Embryonic facial prominence (tissue), 1 donor: ENCODE data around the gene VCX2.
"Not testable (repeated sequence)": the region's sequence is repeated elsewhere in the genome, so short reads cannot be mapped to it uniquely, and the experiment has no call there.

Experiments used
- DNase-seq: peaks from one replicate; pipeline ENCODE4 v3.0.0-alpha.2; 2016; ENCODE audit errors: extremely low spot score

VCX2 gene

DNA sequence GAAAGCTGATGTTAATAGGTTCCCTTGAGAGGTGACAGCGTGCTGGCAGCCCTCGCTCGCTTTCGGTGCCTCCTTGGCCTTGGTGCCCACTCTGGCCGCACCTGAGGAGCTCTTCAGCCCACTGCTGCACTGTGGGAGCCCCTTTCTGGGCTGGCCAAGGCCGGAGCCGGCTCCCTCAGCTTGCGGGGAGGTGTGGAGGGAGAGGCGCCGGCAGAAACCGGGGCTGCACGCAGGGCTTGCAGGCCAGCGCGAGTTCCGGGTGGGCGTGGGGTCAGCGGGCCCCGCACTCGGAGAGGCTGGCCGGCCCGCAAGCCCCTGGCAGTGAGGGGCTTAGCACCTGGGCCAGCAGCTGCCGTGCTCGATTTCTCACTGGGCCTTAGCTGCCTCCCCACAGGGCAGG, 49.7 kb downstream of the VCX2 start:
- DNase-seq = not testable (repeated sequence)
